ENCODE measurements around the gene MZF1.

- no peak for TF ChIP-seq GATA2 (IDR thresholded peaks at IDR 0.05; ENCODE audit: low read depth, low read length)
- TF ChIP-seq GATA3 (IDR thresholded peaks at IDR 0.05; ENCODE audit: low read depth, low read length) = no peak
These were observed 17.1 kb downstream of the MZF1 start for GRCh38 chr19:58555920-58556621.
